ENCODE results near the gene SLC6A12. TPM values are rescaled to one million over a fixed set of nuclear protein-coding genes. Genes with fewer than 3 reads are reported as not detected.

SLC6A12 gene
- total RNA-seq, 2 experiments from 2014 or later = not detected

GRCh38 chr12:197347-197746 is 16.6 kb downstream of the SLC6A12 start:
- no peak overlapping the region for H3K27ac ChIP-seq (ENCODE audit: low read depth in 1 of 2, low read length in 2 of 2)

GRCh38 chr12:196436-196835 is 17.5 kb downstream of the SLC6A12 start:
- intact Hi-C loops (cut with DNase I, micrococcal nuclease) = no loop called here
- Mint-ChIP-seq H3K36me3 (ENCODE audit: low read depth) (no peaks in the 10 kb centered on the region), H3K27me3 (peaks cover 69% of the 10 kb centered on the region), H3K27ac (no peak overlapping the region), H3K9me3 (no peaks in the 10 kb centered on the region), H3K4me3 (no peak overlapping the region), H3K4me1 (ENCODE audit: low read depth) (no peaks in the 10 kb centered on the region)
- Histone ChIP-seq H3K27me3 (ENCODE audit: control insufficient read depth in 1 of 2, insufficient read depth in 2 of 2, low read length in 2 of 2) (peaks cover 3 to 6% of the 10 kb centered on the region in 2 experiments), H3K36me3 (ENCODE audit: insufficient read depth, low read length) (no peaks in the 10 kb centered on the region), H3K9me3 (ENCODE audit: control insufficient read depth in 1 of 2, insufficient read depth in 1 of 2, low read length in 2 of 2) (peaks cover 0 to 5% of the 10 kb centered on the region in 2 experiments), H3K27ac (ENCODE audit: low read depth in 1 of 2, low read length in 2 of 2) (no peak overlapping the region), H3K4me3 (ENCODE audit: low read length) (no peak overlapping the region), H3K4me1 (ENCODE audit: insufficient read depth, low read length) (no peaks in the 10 kb centered on the region)
- ChIA-PET CTCF (no interaction called here), POLR2A (no interaction called here)
- ATAC-seq (ENCODE audit: poor library complexity) = no peak
- TF ChIP-seq CTCF (IDR thresholded peaks at IDR 0.05) = no peak
- DNase-seq = no peak

More at GRCh38 chr12:197347-197746, 16.6 kb downstream of the SLC6A12 start:
- H3K27ac Mint-ChIP-seq = no peak overlapping the region
- intact Hi-C loops (cut with DNase I, micrococcal nuclease) = no loop called here
- H3K4me3 Mint-ChIP-seq = no peak overlapping the region
- POLR2A ChIA-PET = no interaction called here
- no peak for DNase-seq
- peaks cover 69% of the 10 kb centered on the region for H3K27me3 Mint-ChIP-seq
- Histone ChIP-seq H3K4me3 (ENCODE audit: low read length) (no peak overlapping the region), H3K36me3 (ENCODE audit: insufficient read depth, low read length) (no peaks in the 10 kb centered on the region), H3K27me3 (ENCODE audit: control insufficient read depth in 1 of 2, insufficient read depth in 2 of 2, low read length in 2 of 2) (peaks cover 9 to 12% of the 10 kb centered on the region in 2 experiments), H3K4me1 (ENCODE audit: insufficient read depth, low read length) (no peaks in the 10 kb centered on the region), H3K9me3 (ENCODE audit: control insufficient read depth in 1 of 2, insufficient read depth in 1 of 2, low read length in 2 of 2) (peaks cover 0 to 7% of the 10 kb centered on the region in 2 experiments)
- H3K9me3 Mint-ChIP-seq = no peaks in the 10 kb centered on the region
- no peak for ATAC-seq (ENCODE audit: poor library complexity)
- CTCF ChIA-PET = no interaction called here
- H3K36me3 Mint-ChIP-seq (ENCODE audit: low read depth) = no peaks in the 10 kb centered on the region
- H3K4me1 Mint-ChIP-seq (ENCODE audit: low read depth) = no peaks in the 10 kb centered on the region
- TF ChIP-seq CTCF (IDR thresholded peaks at IDR 0.05) = no peak

GRCh38 chr12:195951-196350 is 18.0 kb downstream of the SLC6A12 start:
- H3K27me3 Mint-ChIP-seq = peaks cover 64% of the 10 kb centered on the region
- no peak overlapping the region for H3K4me3 Mint-ChIP-seq
- intact Hi-C loops (cut with DNase I, micrococcal nuclease) = no loop called here
- TF ChIP-seq CTCF (IDR thresholded peaks at IDR 0.05) = no peak
- no peaks in the 10 kb centered on the region for H3K4me1 Mint-ChIP-seq (ENCODE audit: low read depth)
- no peaks in the 10 kb centered on the region for H3K9me3 Mint-ChIP-seq
- no peak overlapping the region for H3K27ac Mint-ChIP-seq
- Histone ChIP-seq H3K4me3 (ENCODE audit: low read length) (no peak overlapping the region), H3K9me3 (ENCODE audit: control insufficient read depth in 1 of 2, insufficient read depth in 1 of 2, low read length in 2 of 2) (peaks cover 0 to 5% of the 10 kb centered on the region in 2 experiments), H3K27ac (ENCODE audit: low read depth in 1 of 2, low read length in 2 of 2) (no peak overlapping the region), H3K4me1 (ENCODE audit: insufficient read depth, low read length) (no peaks in the 10 kb centered on the region), H3K36me3 (ENCODE audit: insufficient read depth, low read length) (no peaks in the 10 kb centered on the region), H3K27me3 (ENCODE audit: control insufficient read depth in 1 of 2, insufficient read depth in 2 of 2, low read length in 2 of 2) (peaks cover 3 to 6% of the 10 kb centered on the region in 2 experiments)
- ChIA-PET POLR2A (no interaction called here), CTCF (no interaction called here)
- ATAC-seq (ENCODE audit: poor library complexity) (no peak), DNase-seq (no peak)
- H3K36me3 Mint-ChIP-seq (ENCODE audit: low read depth) = no peaks in the 10 kb centered on the region
